ENCODE results near the gene TSR3. TPM values are rescaled to one million over a fixed set of nuclear protein-coding genes. Genes with fewer than 3 reads are reported as not detected.

The TSR3 gene
- total and polyA plus RNA-seq, 2 experiments from 2014 or later = 119 to 173 TPM

GRCh38 chr16:1389762-1390161 lies 38.1 kb upstream of the TSR3 start:
- Histone ChIP-seq H3K27ac (no peak overlapping the region), H3K36me3 (peaks cover 8% of the 10 kb centered on the region)
- TF ChIP-seq CTCF (IDR thresholded peaks at IDR 0.05; ENCODE audit: low read depth, low read length) = no peak

GRCh38 chr16:1387331-1387730 lies 35.7 kb upstream of the TSR3 start:
- no peaks in the 10 kb centered on the region for H3K9me3 ChIP-seq (ENCODE audit: low read depth)
- no peak overlapping the region for H3K4me3 ChIP-seq
- no peak for DNase-seq (ENCODE audit: low read depth in 1 of 2, low spot score in 1 of 2)
- no peaks in the 10 kb centered on the region for H3K27me3 ChIP-seq
- peaks cover 8% of the 10 kb centered on the region for H3K36me3 ChIP-seq
- no peak overlapping the region for H3K27ac ChIP-seq
- no peak for TF ChIP-seq CTCF (IDR thresholded peaks at IDR 0.05; ENCODE audit: low read depth, low read length)
- H3K4me1 ChIP-seq (ENCODE audit: low read depth) = no peaks in the 10 kb centered on the region

More at GRCh38 chr16:1389762-1390161, 38.1 kb upstream of the TSR3 start:
- DNase-seq (ENCODE audit: low read depth in 1 of 2, low spot score in 1 of 2) = no peak
- H3K9me3 ChIP-seq (ENCODE audit: low read depth) = no peaks in the 10 kb centered on the region
- no peak overlapping the region for H3K4me3 ChIP-seq
- no peaks in the 10 kb centered on the region for H3K27me3 ChIP-seq
- no peaks in the 10 kb centered on the region for H3K4me1 ChIP-seq (ENCODE audit: low read depth)

GRCh38 chr16:1385232-1385631 lies 33.6 kb upstream of the TSR3 start:
- no peak for DNase-seq (ENCODE audit: low read depth in 1 of 2, low spot score in 1 of 2)
- TF ChIP-seq CTCF (IDR thresholded peaks at IDR 0.05; ENCODE audit: low read depth, low read length) = no peak
- no peaks in the 10 kb centered on the region for H3K4me1 ChIP-seq (ENCODE audit: low read depth)
- H3K9me3 ChIP-seq (ENCODE audit: low read depth) = no peaks in the 10 kb centered on the region
- no peaks in the 10 kb centered on the region for H3K27me3 ChIP-seq
- no peak overlapping the region for H3K27ac ChIP-seq
- H3K4me3 ChIP-seq = no peak overlapping the region
- H3K36me3 ChIP-seq = peaks cover 3% of the 10 kb centered on the region

GRCh38 chr16:1383556-1383955 lies 31.9 kb upstream of the TSR3 start:
- Histone ChIP-seq H3K9me3 (ENCODE audit: low read depth) (no peaks in the 10 kb centered on the region), H3K4me1 (ENCODE audit: low read depth) (no peaks in the 10 kb centered on the region), H3K4me3 (no peak overlapping the region), H3K27ac (no peak overlapping the region), H3K27me3 (no peaks in the 10 kb centered on the region), H3K36me3 (no peaks in the 10 kb centered on the region)
- no peak for TF ChIP-seq CTCF (IDR thresholded peaks at IDR 0.05; ENCODE audit: low read depth, low read length)
- DNase-seq (ENCODE audit: low read depth in 1 of 2, low spot score in 1 of 2) = no peak

- Histone ChIP-seq H3K27me3 (peaks cover 3% of the 10 kb centered on the region), H3K27ac (no peak overlapping the region), H3K4me3 (no peak overlapping the region), H3K36me3 (no peaks in the 10 kb centered on the region), H3K9me3 (ENCODE audit: low read depth) (no peaks in the 10 kb centered on the region), H3K4me1 (ENCODE audit: low read depth) (no peaks in the 10 kb centered on the region)
- no peak for DNase-seq (ENCODE audit: low read depth in 1 of 2, low spot score in 1 of 2)
- TF ChIP-seq CTCF (IDR thresholded peaks at IDR 0.05; ENCODE audit: low read depth, low read length) = no peak
These were observed 30.1 kb upstream of the TSR3 start for GRCh38 chr16:1381612-1382406.
